Kidney (tissue), 14 donors: ENCODE data around the gene RAB3B. TPM values are rescaled to one million over a fixed set of nuclear protein-coding genes. Genes with fewer than 3 reads are reported as not detected.

Experiments
- DNase-seq, 5 donors: peaks; one replicate each; pipeline ENCODE4 v3.0.0-alpha.2; 2013 to 2020
- FAIRE-seq: peaks from 2 replicates; lab custom pipeline; 2012; peaks lifted over from hg19 to GRCh38; lab: Jason Lieb, UNC
- H3K27ac ChIP-seq, 2 donors: one replicate each; pipeline ENCODE4 v1.7.0; 2013; ENCODE audit warnings: low read depth in 2 of 2, low read length in 2 of 2, inconsistent platforms in 1 of 2
- H3K27me3 ChIP-seq: one replicate; pipeline ENCODE4 v1.7.1; 2013; ENCODE audit warnings: low read length, inconsistent platforms; ENCODE audit not compliant: control insufficient read depth, insufficient read depth
- H3K36me3 ChIP-seq, 3 donors: one replicate each; pipeline versions ENCODE4 v1.7.0 to v1.7.1; 2013; ENCODE audit warnings: low read length in 3 of 3, control low read depth in 1 of 3, inconsistent platforms in 1 of 3; ENCODE audit not compliant: insufficient read depth in 3 of 3, control insufficient read depth in 2 of 3
- H3K4me1 ChIP-seq, 3 donors: one replicate each; pipeline versions ENCODE4 v1.7.0 to v1.7.1; 2013; ENCODE audit warnings: low read length in 3 of 3, inconsistent platforms in 1 of 3, low read depth in 1 of 3; ENCODE audit not compliant: control insufficient read depth in 2 of 3, insufficient read depth in 2 of 3
- H3K4me3 ChIP-seq, 3 donors: one replicate each; pipeline versions ENCODE4 v1.7.0 to v1.8.1; 2013; ENCODE audit warnings: low read length in 3 of 3, control low read depth in 1 of 3, inconsistent platforms in 1 of 3
- H3K9ac ChIP-seq, 3 donors: one replicate each; pipeline versions ENCODE4 v1.7.0 to v1.7.1; 2013; ENCODE audit warnings: low read length in 3 of 3, control low read depth in 1 of 3, inconsistent platforms in 1 of 3
- H3K9me3 ChIP-seq, 3 donors: one replicate each; pipeline versions ENCODE4 v1.7.0 to v1.7.1; 2013; ENCODE audit warnings: low read length in 3 of 3, control low read depth in 1 of 3, inconsistent platforms in 1 of 3; ENCODE audit not compliant: control insufficient read depth in 2 of 3, insufficient read depth in 1 of 3
- CTCF ChIP-seq: IDR thresholded peaks from 3 replicates; pipeline ENCODE4 v1.5.1; 2012; ENCODE audit warnings: mild to moderate bottlenecking, moderate library complexity, borderline replicate concordance; ENCODE audit not compliant: insufficient read depth; ENCODE audit errors: extremely low read depth
- intact Hi-C: fragments of 100-400 bp; cut with DNase I; formaldehyde crosslinking; loops from one replicate; pipeline ENCODE4 v1.11.1; 2022
- polyA plus RNA-seq: library from polyadenylated mRNA; stranded (reverse); fragments of 350-450 nt; fragmentation: Illumina TruSeq; extraction: RNeasy Lipid Tissue Mini Kit (QIAGEN cat#74804); gene quantifications from one replicate; pipeline ENCODE4 v1.2.3, GENCODE V29; 2014; ENCODE audit warnings: low read depth, low replicate concordance; ENCODE audit not compliant: insufficient read depth
- total RNA-seq: library from RNA; stranded (reverse); fragmentation: NEBNext Ultra II Directional; extraction: Animal tissue kit (Norgen Biotek cat#: 25700); gene quantifications from one replicate; pipeline ENCODE4 v1.2.1, GENCODE V29; 2021
- donor health status: control.
- donor health status: control.
- donor health status: control.
- donor health status: control.
- donor health status: control.
- donor health status: DM: yes; HTN: yes; CAD: no.
- donor health status: Normal renal cell carcinoma (clear cell type).

The RAB3B gene
- total and polyA plus RNA-seq, 2 donors from 2014 or later = 0.60 to 0.72 TPM

GRCh38 chr1:51986718-51987117 is 3.8 kb downstream of the RAB3B start:
- Histone ChIP-seq H3K36me3 (no peaks in the 10 kb centered on the region), H3K27ac (no peak overlapping the region), H3K4me3 (no peak overlapping the region), H3K9ac (no peak overlapping the region), H3K9me3 (no peaks in the 10 kb centered on the region), H3K4me1 (no peaks in the 10 kb centered on the region), H3K27me3 (peaks cover 3% of the 10 kb centered on the region)
- no peak for TF ChIP-seq CTCF
- no peak for FAIRE-seq
- DNase-seq = peak in 2 of 5 donors; percentile 11 to 26
- intact Hi-C loops = no loop called here

GRCh38 chr1:51982161-51982560 is 8.3 kb downstream of the RAB3B start:
- no peak for TF ChIP-seq CTCF
- Histone ChIP-seq H3K9me3 (no peaks in the 10 kb centered on the region), H3K4me3 (no peak overlapping the region), H3K9ac (no peak overlapping the region), H3K27me3 (no peaks in the 10 kb centered on the region), H3K4me1 (no peaks in the 10 kb centered on the region), H3K36me3 (no peaks in the 10 kb centered on the region), H3K27ac (no peak overlapping the region)
- FAIRE-seq = no peak
- intact Hi-C loops = no loop called here
- no peak for DNase-seq

GRCh38 chr1:51981555-51981954 is 8.9 kb downstream of the RAB3B start:
- Histone ChIP-seq H3K27ac (no peak overlapping the region), H3K9me3 (no peaks in the 10 kb centered on the region), H3K27me3 (no peaks in the 10 kb centered on the region), H3K4me1 (no peaks in the 10 kb centered on the region), H3K36me3 (no peaks in the 10 kb centered on the region), H3K4me3 (no peak overlapping the region), H3K9ac (no peak overlapping the region)
- DNase-seq = no peak
- intact Hi-C loops = no loop called here
- no peak for TF ChIP-seq CTCF
- FAIRE-seq = no peak

- no peak for DNase-seq
- FAIRE-seq = no peak
- intact Hi-C loops = no loop called here
- no peak overlapping the region for H3K9ac ChIP-seq
- H3K4me1 ChIP-seq = no peaks in the 10 kb centered on the region
- H3K27ac ChIP-seq = no peak overlapping the region
- H3K36me3 ChIP-seq = no peaks in the 10 kb centered on the region
- H3K4me3 ChIP-seq = no peak overlapping the region
- no peaks in the 10 kb centered on the region for H3K27me3 ChIP-seq
- H3K9me3 ChIP-seq = no peaks in the 10 kb centered on the region
- TF ChIP-seq CTCF = no peak
Observed at GRCh38 chr1:51978099-51978498, 12.4 kb downstream of the RAB3B start.
